MM.1S (cell line): ENCODE results near the gene POLR3A.

ENCODE experiments used
- DNase-seq: peaks from one replicate; pipeline ENCODE4 v3.0.0-alpha.2; 2015
- H2AFZ ChIP-seq: fragments of 300-600 bp; sonication (generic); 2 replicates; pipeline ENCODE4 v1.6.0; 2016; ENCODE audit warnings: antibody characterized with exemption, low read length
- H3F3A ChIP-seq: fragments of 300-600 bp; sonication (generic); 2 replicates; pipeline ENCODE4 v1.6.1; 2016; ENCODE audit warnings: mild to moderate bottlenecking, antibody characterized with exemption, low read length, moderate library complexity, mixed read lengths; ENCODE audit not compliant: insufficient read depth
- H3K27ac ChIP-seq: fragments of 300-600 bp; sonication (generic); 2 replicates; pipeline ENCODE4 v1.5.1; 2016; ENCODE audit warnings: mild to moderate bottlenecking, low read length
- H3K27me3 ChIP-seq: fragments of 300-600 bp; sonication (generic); replicated peaks from 2 replicates; pipeline ENCODE4 v1.6.0; 2016; ENCODE audit warnings: low read length; ENCODE audit not compliant: insufficient read depth
- H3K36me3 ChIP-seq: fragments of 300-600 bp; sonication (generic); replicated peaks from 2 replicates; pipeline ENCODE4 v1.6.1; 2016; ENCODE audit warnings: mild to moderate bottlenecking, low read length, mixed read lengths; ENCODE audit not compliant: insufficient read depth
- H3K4me1 ChIP-seq: fragments of 300-600 bp; sonication (generic); 2 replicates; pipeline ENCODE4 v1.6.1; 2016; ENCODE audit warnings: low read length, mixed read lengths
- H3K4me2 ChIP-seq: fragments of 300-600 bp; sonication (generic); 2 replicates; pipeline ENCODE4 v1.6.0; 2016; ENCODE audit warnings: low read depth, low read length
- H3K4me3 ChIP-seq: fragments of 300-600 bp; sonication (generic); 2 replicates; pipeline ENCODE4 v1.5.1; 2016; ENCODE audit warnings: low read length, mixed read lengths
- H3K79me2 ChIP-seq: fragments of 300-600 bp; sonication (generic); 2 replicates; pipeline ENCODE4 v1.6.1; 2016; ENCODE audit warnings: mixed run types, low read length, mixed read lengths
- H3K9ac ChIP-seq: fragments of 300-600 bp; sonication (generic); 2 replicates; pipeline ENCODE4 v1.6.1; 2016; ENCODE audit warnings: low read length, mixed read lengths
- H3K9me2 ChIP-seq: fragments of 300-600 bp; sonication (generic); replicated peaks from 2 replicates; pipeline ENCODE4 v1.6.1; 2016; ENCODE audit warnings: mild to moderate bottlenecking, low read length, mixed read lengths; ENCODE audit not compliant: insufficient read depth
- H3K9me3 ChIP-seq: fragments of 300-600 bp; sonication (generic); replicated peaks from 2 replicates; pipeline ENCODE4 v1.6.1; 2016; ENCODE audit warnings: mild to moderate bottlenecking, low read length, mixed read lengths; ENCODE audit not compliant: insufficient read depth
- H4K20me1 ChIP-seq: fragments of 300-600 bp; sonication (generic); 2 replicates; pipeline ENCODE4 v1.6.1; 2016; ENCODE audit warnings: mild to moderate bottlenecking, low read length, moderate library complexity, mixed read lengths; ENCODE audit not compliant: insufficient read depth
- CTCF ChIP-seq: fragments of 300-600 bp; sonication (generic); IDR thresholded peaks from 2 replicates; pipeline ENCODE4 v1.5.1; 2016; ENCODE audit warnings: antibody characterized with exemption, low read length, mixed read lengths
- EZH2 ChIP-seq: fragments of 300-600 bp; sonication (generic); optimal IDR thresholded peaks from 2 replicates; pipeline ENCODE3; 2017; ENCODE audit warnings: low read depth, mild to moderate bottlenecking, antibody characterized with exemption, low read length, mixed read lengths
- EZH2phosphoT487 ChIP-seq: fragments of 300-600 bp; sonication (generic); IDR thresholded peaks from 2 replicates; pipeline ENCODE4 v1.6.1; 2018; ENCODE audit warnings: antibody characterized with exemption, low read length

The POLR3A gene

GRCh38 chr10:77959887-77960455, 69.3 kb downstream of the POLR3A start:
- Histone ChIP-seq H3F3A (no peaks in the 10 kb centered on the region), H4K20me1 (no peaks in the 10 kb centered on the region), H3K79me2 (no peaks in the 10 kb centered on the region), H3K4me3 (no peak overlapping the region), H3K9me3 (no peaks in the 10 kb centered on the region), H3K9ac (no peak overlapping the region), H3K4me2 (no peak overlapping the region), H3K4me1 (peaks cover 6% of the 10 kb centered on the region), H3K27me3 (no peaks in the 10 kb centered on the region), H3K27ac (no peak overlapping the region), H2AFZ (no peak overlapping the region), H3K36me3 (no peaks in the 10 kb centered on the region), H3K9me2 (no peaks in the 10 kb centered on the region)
- no peak for DNase-seq
- no peak for TF ChIP-seq EZH2
- TF ChIP-seq CTCF, result no peak
- TF ChIP-seq EZH2phosphoT487, result no peak

- Histone ChIP-seq H4K20me1 (no peaks in the 10 kb centered on the region), H3K4me3 (no peak overlapping the region), H2AFZ (no peak overlapping the region), H3K9me3 (no peaks in the 10 kb centered on the region), H3K27ac (no peak overlapping the region), H3K9me2 (no peaks in the 10 kb centered on the region), H3K4me1 (peaks cover 6% of the 10 kb centered on the region), H3K36me3 (no peaks in the 10 kb centered on the region), H3K79me2 (no peaks in the 10 kb centered on the region), H3K4me2 (no peak overlapping the region), H3F3A (no peaks in the 10 kb centered on the region), H3K9ac (no peak overlapping the region), H3K27me3 (no peaks in the 10 kb centered on the region)
- no peak for DNase-seq
- TF ChIP-seq EZH2, result no peak
- no peak for TF ChIP-seq CTCF
- TF ChIP-seq EZH2phosphoT487, result no peak
Observed at GRCh38 chr10:77959384-77959783, 69.9 kb downstream of the POLR3A start.

- Histone ChIP-seq H2AFZ (no peak overlapping the region), H3K9ac (no peak overlapping the region), H3K79me2 (no peaks in the 10 kb centered on the region), H3K4me1 (no peaks in the 10 kb centered on the region), H3K4me3 (no peak overlapping the region), H3K9me3 (no peaks in the 10 kb centered on the region), H3F3A (no peaks in the 10 kb centered on the region), H3K36me3 (no peaks in the 10 kb centered on the region), H3K9me2 (no peaks in the 10 kb centered on the region), H3K27me3 (no peaks in the 10 kb centered on the region), H4K20me1 (no peaks in the 10 kb centered on the region), H3K27ac (no peak overlapping the region), H3K4me2 (no peak overlapping the region)
- no peak for DNase-seq
- TF ChIP-seq EZH2, result no peak
- TF ChIP-seq EZH2phosphoT487, result no peak
- TF ChIP-seq CTCF, result no peak
Observed at GRCh38 chr10:77955136-77955535, 74.2 kb downstream of the POLR3A start.
